Measurements from ENCODE around the gene CELSR1. TPM values are rescaled to one million over a fixed set of nuclear protein-coding genes. Genes with fewer than 3 reads are reported as not detected.

Gene CELSR1
- total RNA-seq, 1 donor from 2014 or later = 0.27 TPM

GRCh38 chr22:46327691-46328465, 209.5 kb downstream of the CELSR1 start:
- Mint-ChIP-seq H3K27ac (ENCODE audit: unreplicated experiment) (no peak overlapping the region), H3K27me3 (ENCODE audit: unreplicated experiment) (no peaks in the 10 kb centered on the region), H3K9me3 (ENCODE audit: unreplicated experiment) (peaks cover 3% of the 10 kb centered on the region), H3K4me1 (ENCODE audit: low read depth, unreplicated experiment) (no peaks in the 10 kb centered on the region), H3K4me3 (ENCODE audit: unreplicated experiment) (no peak overlapping the region), H3K36me3 (ENCODE audit: unreplicated experiment) (no peaks in the 10 kb centered on the region)
- TF ChIP-seq CTCF (IDR thresholded peaks at IDR 0.05; ENCODE audit: partially characterized antibody, unreplicated experiment) = no peak
- peak; percentile 6 for DNase-seq

GRCh38 chr22:46326066-46326680, 211.2 kb downstream of the CELSR1 start:
- TF ChIP-seq CTCF (IDR thresholded peaks at IDR 0.05; ENCODE audit: partially characterized antibody, unreplicated experiment) = no peak
- H3K9me3 Mint-ChIP-seq (ENCODE audit: unreplicated experiment) = peaks cover 3% of the 10 kb centered on the region
- H3K4me1 Mint-ChIP-seq (ENCODE audit: low read depth, unreplicated experiment) = no peaks in the 10 kb centered on the region
- no peaks in the 10 kb centered on the region for H3K27me3 Mint-ChIP-seq (ENCODE audit: unreplicated experiment)
- H3K27ac Mint-ChIP-seq (ENCODE audit: unreplicated experiment) = no peak overlapping the region
- H3K36me3 Mint-ChIP-seq (ENCODE audit: unreplicated experiment) = no peaks in the 10 kb centered on the region
- no peak for DNase-seq
- no peak overlapping the region for H3K4me3 Mint-ChIP-seq (ENCODE audit: unreplicated experiment)

GRCh38 chr22:46323162-46323561, 214.3 kb downstream of the CELSR1 start:
- no peaks in the 10 kb centered on the region for H3K4me1 Mint-ChIP-seq (ENCODE audit: low read depth, unreplicated experiment)
- no peak overlapping the region for H3K4me3 Mint-ChIP-seq (ENCODE audit: unreplicated experiment)
- peaks cover 3% of the 10 kb centered on the region for H3K9me3 Mint-ChIP-seq (ENCODE audit: unreplicated experiment)
- no peak for DNase-seq
- H3K27ac Mint-ChIP-seq (ENCODE audit: unreplicated experiment) = no peak overlapping the region
- no peaks in the 10 kb centered on the region for H3K27me3 Mint-ChIP-seq (ENCODE audit: unreplicated experiment)
- no peak for TF ChIP-seq CTCF (IDR thresholded peaks at IDR 0.05; ENCODE audit: partially characterized antibody, unreplicated experiment)
- no peaks in the 10 kb centered on the region for H3K36me3 Mint-ChIP-seq (ENCODE audit: unreplicated experiment)

GRCh38 chr22:46322711-46323110, 214.7 kb downstream of the CELSR1 start:
- H3K36me3 Mint-ChIP-seq (ENCODE audit: unreplicated experiment) = no peaks in the 10 kb centered on the region

More at GRCh38 chr22:46322711-46323110, 214.7 kb downstream of the CELSR1 start:
- no peaks in the 10 kb centered on the region for H3K4me1 Mint-ChIP-seq (ENCODE audit: low read depth, unreplicated experiment)
- DNase-seq = no peak
- H3K9me3 Mint-ChIP-seq (ENCODE audit: unreplicated experiment) = peaks cover 3% of the 10 kb centered on the region
- H3K27ac Mint-ChIP-seq (ENCODE audit: unreplicated experiment) = no peak overlapping the region
- TF ChIP-seq CTCF (IDR thresholded peaks at IDR 0.05; ENCODE audit: partially characterized antibody, unreplicated experiment) = no peak
- no peak overlapping the region for H3K4me3 Mint-ChIP-seq (ENCODE audit: unreplicated experiment)
- H3K27me3 Mint-ChIP-seq (ENCODE audit: unreplicated experiment) = no peaks in the 10 kb centered on the region

Measured in glutamatergic neuron (in vitro differentiated cells).